Measurements from ENCODE around the gene CHKA. TPM values are rescaled to one million over a fixed set of nuclear protein-coding genes. Genes with fewer than 3 reads are reported as not detected.

Gene CHKA
- polyA plus RNA-seq, 1 of the 3 experiments (the other 2 are of a cell fraction), result 12.3 TPM

DNA sequence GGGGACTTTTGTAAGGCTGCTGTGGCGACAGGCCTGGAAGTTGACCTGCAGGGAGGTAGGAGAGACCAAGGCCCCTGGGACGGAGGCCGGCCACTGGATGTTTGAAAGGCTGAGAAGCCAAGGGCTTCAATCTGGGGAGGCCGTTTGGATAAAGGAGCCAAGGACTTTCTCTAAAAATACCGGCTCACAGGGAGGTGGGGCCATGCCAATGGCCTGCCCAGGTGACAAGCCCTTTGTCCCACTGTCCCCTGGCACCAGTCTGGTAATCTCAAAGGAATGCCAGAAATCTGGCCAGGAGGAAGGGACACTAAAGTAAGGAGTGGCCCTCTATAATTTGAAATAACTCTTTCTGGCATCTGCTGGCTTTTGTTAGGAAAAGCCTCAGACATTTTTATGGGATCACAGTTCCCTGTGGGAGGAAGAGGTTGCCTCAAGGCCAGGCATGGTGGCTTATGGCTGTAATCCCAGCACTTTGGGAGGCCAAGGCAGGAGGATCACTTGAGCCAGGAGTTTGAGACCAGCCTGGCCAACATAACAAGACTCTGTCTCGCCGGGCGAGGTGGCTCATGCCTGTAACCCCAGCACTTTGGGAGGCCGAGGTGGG, 1.9 kb upstream of the CHKA start (continued):
- TF ChIP-seq CHD2 (IDR thresholded peaks at IDR 0.05; ENCODE audit: low read length, partially characterized antibody), result no peak
- TF ChIP-seq NFIC (IDR thresholded peaks at IDR 0.05; ENCODE audit: borderline replicate concordance), result no peak
- no peak for TF ChIP-seq GATA2 (CRISPR knock-in tag; IDR thresholded peaks at IDR 0.05)
- no peak for TF ChIP-seq GABPA (IDR thresholded peaks at IDR 0.05; ENCODE audit: low read depth)

DNA sequence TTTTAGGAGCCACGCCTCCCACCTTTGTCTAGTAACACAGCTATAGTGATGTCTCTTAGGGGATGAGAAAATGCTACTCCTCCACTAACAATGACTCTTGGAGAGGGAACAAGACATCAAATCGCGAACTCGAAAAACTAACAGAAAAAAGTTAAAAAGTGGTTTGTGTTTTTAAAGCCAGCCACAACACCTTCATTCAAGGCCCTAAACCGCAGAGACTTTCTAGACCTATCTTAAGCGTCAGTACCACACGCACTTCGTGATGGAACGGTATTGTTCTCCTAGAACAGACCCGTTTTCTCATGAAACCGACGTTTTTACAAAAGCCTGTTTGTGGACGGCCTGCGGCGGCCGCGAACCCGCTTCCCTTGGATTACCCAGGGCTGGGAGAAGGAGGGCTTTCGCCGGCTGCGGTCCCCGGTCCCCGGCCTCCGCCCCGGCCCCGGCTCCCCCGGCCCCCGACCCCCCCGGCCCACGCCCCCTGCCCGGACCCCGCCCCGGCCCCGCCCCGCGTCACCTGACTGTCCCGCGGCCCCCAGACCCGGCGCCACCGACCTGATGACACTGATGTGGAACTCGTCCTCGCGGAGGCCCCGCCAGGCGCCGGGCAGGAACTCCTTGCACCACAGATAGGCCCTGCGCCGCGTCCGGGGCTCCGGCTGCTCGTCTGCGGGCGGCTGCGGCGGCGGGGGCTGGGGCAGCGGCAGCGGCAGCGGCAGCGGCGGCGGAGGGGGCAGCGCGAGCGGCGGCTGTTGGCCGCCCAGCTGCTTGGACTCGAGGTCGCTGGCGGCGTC, 718 bp downstream of the CHKA start:
- Histone ChIP-seq H3K79me2 (ENCODE audit: insufficient read depth) (peaks cover 50% of the 10 kb centered on the region), H4K20me1 (ENCODE audit: insufficient read depth) (no peaks in the 10 kb centered on the region; the same call in 1 of the 2 replicates), H3K4me3 (ENCODE audit: low read depth in 2 of 2, low read length in 1 of 2) (peak overlapping the region; percentile 63 to 67), H3K27me3 (ENCODE audit: insufficient read depth) (no peaks in the 10 kb centered on the region), H3K27ac (ENCODE audit: low read depth in 2 of 2, low read length in 1 of 2) (peak overlapping the region; percentile 50 to 79), H3K9ac (peak overlapping the region; percentile 70), H3K4me2 (peak overlapping the region; percentile 73), H3K9me3 (no peaks in the 10 kb centered on the region), H2AFZ (ENCODE audit: low read depth) (peak overlapping the region; percentile 69; the same call in 1 of the 2 replicates), H3F3A (replicated peaks; ENCODE audit: insufficient read depth) (no peaks in the 10 kb centered on the region), H3K36me3 (replicated peaks in 1 of 2; ENCODE audit: control insufficient read depth in 1 of 2, insufficient read depth in 2 of 2, low read length in 1 of 2) (peaks cover 0 to 3% of the 10 kb centered on the region in 2 experiments), H3K4me1 (ENCODE audit: control insufficient read depth in 1 of 2, insufficient read depth in 2 of 2, low read depth in 1 of 2, low read length in 1 of 2) (peaks cover 0 to 9% of the 10 kb centered on the region in 2 experiments; a peak in 2 of 4 replicates), H3K9me2 (no peaks in the 10 kb centered on the region)
- DNase-seq, result peak; percentile 91
- ChIA-PET POLR2A (no interaction called here), CTCF (no interaction called here)
- WGBS (ENCODE audit: low lambda C conversion rate), result 6% methylated on average over 31 of the region's 73 CpGs
- TF ChIP-seq TCF12 (IDR thresholded peaks at IDR 0.05), result no peak
- TF ChIP-seq RFX5 (IDR thresholded peaks at IDR 0.05; ENCODE audit: low read length), result no peak
- peak; percentile 38; the same call in 1 of the 2 replicates for TF ChIP-seq MXI1 (IDR thresholded peaks at IDR 0.05; ENCODE audit: low read depth, low read length)
- no peak for TF ChIP-seq TEAD4 (IDR thresholded peaks at IDR 0.05; ENCODE audit: borderline replicate concordance, insufficient read depth)
- TF ChIP-seq SMC3 (IDR thresholded peaks at IDR 0.05; ENCODE audit: low read depth, low read length), result no peak

GRCh38 chr11:68118706-68119448, 2.3 kb downstream of the CHKA start:
- peaks cover 65% of the 10 kb centered on the region for H3K79me2 ChIP-seq (ENCODE audit: insufficient read depth)
- peak overlapping the region; percentile 73 for H3K4me2 ChIP-seq
- H2AFZ ChIP-seq (ENCODE audit: low read depth), result no peak overlapping the region
- no peaks in the 10 kb centered on the region for H3K9me3 ChIP-seq
- peaks cover 0 to 3% of the 10 kb centered on the region in 2 experiments for H3K36me3 ChIP-seq (replicated peaks in 1 of 2; ENCODE audit: control insufficient read depth in 1 of 2, insufficient read depth in 2 of 2, low read length in 1 of 2)
- DNase-seq, result no peak
- no peak overlapping the region for H3K27ac ChIP-seq (ENCODE audit: low read depth in 2 of 2, low read length in 1 of 2)
- peak overlapping the region in 1 of 2 experiments; percentile 67; a peak in 1 of 4 replicates for H3K4me3 ChIP-seq (ENCODE audit: low read depth in 2 of 2, low read length in 1 of 2)
- no peaks in the 10 kb centered on the region for H3K9me2 ChIP-seq
- ChIA-PET CTCF (interaction anchor here (1.1 to 1.9 kb wide), 4 partner anchors 11 to 111 kb away, joined by 3 to 5 read pairs (median 4); partner anchors contain the start of gene ALDH3B1), POLR2A (no interaction called here)
- no peak overlapping the region for H3K9ac ChIP-seq
- no peaks in the 10 kb centered on the region for H3K27me3 ChIP-seq (ENCODE audit: insufficient read depth)
- H4K20me1 ChIP-seq (ENCODE audit: insufficient read depth), result peaks cover 3% of the 10 kb centered on the region; the same call in 1 of the 2 replicates
- peaks cover 0 to 9% of the 10 kb centered on the region in 2 experiments; a peak in 2 of 4 replicates for H3K4me1 ChIP-seq (ENCODE audit: control insufficient read depth in 1 of 2, insufficient read depth in 2 of 2, low read depth in 1 of 2, low read length in 1 of 2)
- WGBS (ENCODE audit: low lambda C conversion rate), result 79% methylated on average over 4 of the region's 4 CpGs
- TF ChIP-seq REST (IDR thresholded peaks at IDR 0.05; ENCODE audit: low read depth, low read length) (no peak), RXRA (IDR thresholded peaks at IDR 0.05; ENCODE audit: borderline replicate concordance, low read depth) (no peak), YY1 (IDR thresholded peaks at IDR 0.05; ENCODE audit: low read depth) (no peak), ELF1 (IDR thresholded peaks at IDR 0.05) (no peak), GATA2 (CRISPR knock-in tag; IDR thresholded peaks at IDR 0.05) (no peak), FOXJ3 (CRISPR knock-in tag; IDR thresholded peaks at IDR 0.05) (no peak)
- TF ChIP-seq, protein P1, sequence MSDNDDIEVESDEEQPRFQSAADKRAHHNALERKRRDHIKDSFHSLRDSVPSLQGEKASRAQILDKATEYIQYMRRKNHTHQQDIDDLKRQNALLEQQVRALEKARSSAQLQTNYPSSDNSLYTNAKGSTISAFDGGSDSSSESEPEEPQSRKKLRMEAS (IDR thresholded peaks at IDR 0.05; ENCODE audit: low read depth), result no peak
- TF ChIP-seq, protein P2, sequence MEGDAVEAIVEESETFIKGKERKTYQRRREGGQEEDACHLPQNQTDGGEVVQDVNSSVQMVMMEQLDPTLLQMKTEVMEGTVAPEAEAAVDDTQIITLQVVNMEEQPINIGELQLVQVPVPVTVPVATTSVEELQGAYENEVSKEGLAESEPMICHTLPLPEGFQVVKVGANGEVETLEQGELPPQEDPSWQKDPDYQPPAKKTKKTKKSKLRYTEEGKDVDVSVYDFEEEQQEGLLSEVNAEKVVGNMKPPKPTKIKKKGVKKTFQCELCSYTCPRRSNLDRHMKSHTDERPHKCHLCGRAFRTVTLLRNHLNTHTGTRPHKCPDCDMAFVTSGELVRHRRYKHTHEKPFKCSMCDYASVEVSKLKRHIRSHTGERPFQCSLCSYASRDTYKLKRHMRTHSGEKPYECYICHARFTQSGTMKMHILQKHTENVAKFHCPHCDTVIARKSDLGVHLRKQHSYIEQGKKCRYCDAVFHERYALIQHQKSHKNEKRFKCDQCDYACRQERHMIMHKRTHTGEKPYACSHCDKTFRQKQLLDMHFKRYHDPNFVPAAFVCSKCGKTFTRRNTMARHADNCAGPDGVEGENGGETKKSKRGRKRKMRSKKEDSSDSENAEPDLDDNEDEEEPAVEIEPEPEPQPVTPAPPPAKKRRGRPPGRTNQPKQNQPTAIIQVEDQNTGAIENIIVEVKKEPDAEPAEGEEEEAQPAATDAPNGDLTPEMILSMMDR (IDR thresholded peaks at IDR 0.05), result no peak
- no peaks in the 10 kb centered on the region for H3F3A ChIP-seq (replicated peaks; ENCODE audit: insufficient read depth)

Data from SK-N-SH (cell line).